H1 (cell line): ENCODE data around the gene ASMT. TPM values are rescaled to one million over a fixed set of nuclear protein-coding genes. Genes with fewer than 3 reads are reported as not detected.

Source experiments
- CTCF ChIA-PET: fragments of 300-600 bp; sonication (Branson Sonifier 250); formaldehyde crosslinking; loops from one replicate; lab custom pipeline; 2021; ENCODE audit not compliant: partially characterized antibody; lab: Charles Lee
- POLR2A ChIA-PET: fragments of 300-600 bp; sonication (Branson Sonifier 250); formaldehyde crosslinking; loops from one replicate; lab custom pipeline; 2021; ENCODE audit warnings: inconsistent platforms; ENCODE audit not compliant: partially characterized antibody; lab: Charles Lee
- DNase-seq, 2 experiments: peaks; one replicate each; pipeline versions ENCODE4 v3.0.0 to v3.0.0-alpha.2; 2010 to 2022; ENCODE audit warnings: low spot score in 2 of 2, low read depth in 1 of 2, mixed read lengths in 1 of 2
- FAIRE-seq: peaks from 2 replicates; lab custom pipeline; 2011; peaks lifted over from hg19 to GRCh38; lab: Jason Lieb, UNC
- H2AFZ ChIP-seq: 2 replicates; pipeline ENCODE4 v1.8.1; 2012; ENCODE audit warnings: low read length, inconsistent platforms
- H2AK5ac ChIP-seq: 2 replicates; pipeline ENCODE4 v1.6.1; 2013; ENCODE audit warnings: low read depth, low read length
- H2BK120ac ChIP-seq: replicated peaks from 2 replicates; pipeline ENCODE3; 2013; ENCODE audit warnings: low read depth, low read length, inconsistent platforms
- H2BK12ac ChIP-seq: 2 replicates; pipeline ENCODE4 v1.6.1; 2013; ENCODE audit warnings: low read depth, low read length
- H2BK15ac ChIP-seq: 2 replicates; pipeline ENCODE4 v1.6.1; 2013; ENCODE audit warnings: low read length
- H2BK20ac ChIP-seq: 2 replicates; pipeline ENCODE4 v1.6.1; 2013; ENCODE audit warnings: low read length
- H2BK5ac ChIP-seq: 2 replicates; pipeline ENCODE4 v1.6.1; 2013; ENCODE audit warnings: low read depth, low read length
- H3K14ac ChIP-seq: 2 replicates; pipeline ENCODE4 v1.6.1; 2013; ENCODE audit warnings: inconsistent platforms; ENCODE audit not compliant: insufficient read length
- H3K18ac ChIP-seq: 2 replicates; pipeline ENCODE4 v1.6.1; 2013; ENCODE audit warnings: low read length; ENCODE audit errors: extremely low read depth
- H3K23ac ChIP-seq: 2 replicates; pipeline ENCODE4 v1.6.1; 2013; ENCODE audit warnings: inconsistent platforms; ENCODE audit not compliant: insufficient read length
- H3K23me2 ChIP-seq: 2 replicates; pipeline ENCODE4 v1.6.1; 2013; ENCODE audit warnings: low read depth, low read length
- H3K27ac ChIP-seq: 2 replicates; pipeline ENCODE4 v1.6.1; 2011; ENCODE audit warnings: low read depth, low read length, inconsistent platforms
- H3K27me3 ChIP-seq, 4 experiments: replicated peaks in 1 of 4; 1 replicate in 1 of 4; 2 replicates in 3 of 4; pipeline versions ENCODE4 v1.6.1 to v1.8.1; 2011 to 2013; ENCODE audit warnings: low read length in 3 of 4, mild to moderate bottlenecking in 3 of 4, inconsistent platforms in 2 of 4, mixed read lengths in 2 of 4, moderate library complexity in 1 of 4; ENCODE audit not compliant: control insufficient read depth in 3 of 4, insufficient read depth in 3 of 4; ENCODE audit errors: extremely low read depth in 1 of 4
- H3K36me3 ChIP-seq, 4 experiments: 2 replicates each; pipeline versions ENCODE4 v1.6.1 to v1.8.1; 2011 to 2013; ENCODE audit warnings: mild to moderate bottlenecking in 4 of 4, low read length in 3 of 4, moderate library complexity in 2 of 4, control low read depth in 1 of 4, inconsistent platforms in 1 of 4; ENCODE audit not compliant: insufficient read depth in 4 of 4, control insufficient read depth in 2 of 4
- H3K4ac ChIP-seq: replicated peaks from 2 replicates; pipeline ENCODE3; 2013; ENCODE audit warnings: low read length, low read depth, mixed read lengths, inconsistent platforms; ENCODE audit not compliant: insufficient read length
- H3K4me1 ChIP-seq, 4 experiments: replicated peaks in 1 of 4; 1 replicate in 1 of 4; 2 replicates in 3 of 4; pipeline versions ENCODE4 v1.6.1 to v1.8.1; 2011 to 2013; ENCODE audit warnings: low read length in 3 of 4, inconsistent platforms in 2 of 4, mixed read lengths in 1 of 4; ENCODE audit not compliant: insufficient read depth in 4 of 4, control insufficient read depth in 3 of 4
- H3K4me2 ChIP-seq, 2 experiments: 2 replicates each; pipeline versions ENCODE4 v1.6.1 to v1.8.1; 2011 to 2013; ENCODE audit warnings: low read depth in 2 of 2, low read length in 2 of 2, control low read depth in 1 of 2, inconsistent platforms in 1 of 2, mild to moderate bottlenecking in 1 of 2; ENCODE audit not compliant: insufficient read depth in 1 of 2
- H3K4me3 ChIP-seq, 4 experiments: fragments of 200-600, 300-600 bp in 1 of 4; sonication (generic), shearing (Covaris generic), sonication (Bioruptor Twin) in 1 of 4; 2 replicates each; pipeline versions ENCODE4 v1.5.1 to v1.8.1; 2011 to 2016; ENCODE audit warnings: low read length in 4 of 4, low read depth in 3 of 4, control low read depth in 2 of 4, inconsistent platforms in 2 of 4, mild to moderate bottlenecking in 2 of 4, mixed read lengths in 1 of 4, moderate library complexity in 1 of 4; ENCODE audit not compliant: insufficient read depth in 2 of 4; ENCODE audit errors: extremely low read depth in 1 of 4
- H3K56ac ChIP-seq: replicated peaks from 2 replicates; pipeline ENCODE3; 2013; ENCODE audit warnings: low read depth, mild to moderate bottlenecking, mixed read lengths, low read length, inconsistent platforms; ENCODE audit not compliant: insufficient read length
- H3K79me1 ChIP-seq: 2 replicates; pipeline ENCODE4 v1.6.1; 2013; ENCODE audit warnings: low read depth, low read length, control low read depth
- H3K79me2 ChIP-seq, 2 experiments: 2 replicates each; pipeline versions ENCODE4 v1.6.1 to v1.8.1; 2012 to 2013; ENCODE audit warnings: low read length in 2 of 2, mild to moderate bottlenecking in 2 of 2, inconsistent platforms in 1 of 2; ENCODE audit not compliant: insufficient read depth in 2 of 2, control insufficient read depth in 1 of 2
- H3K9ac ChIP-seq, 4 experiments: replicated peaks in 1 of 4; 1 replicate in 1 of 4; 2 replicates in 3 of 4; pipeline versions ENCODE4 v1.6.1 to v1.8.1; 2011 to 2013; ENCODE audit warnings: low read depth in 3 of 4, low read length in 3 of 4, control low read depth in 2 of 4, mild to moderate bottlenecking in 2 of 4, moderate library complexity in 2 of 4, inconsistent platforms in 1 of 4; ENCODE audit errors: extremely low read depth in 1 of 4
- H3K9me3 ChIP-seq, 2 experiments: 2 replicates each; pipeline versions ENCODE4 v1.6.1 to v1.8.1; 2012 to 2013; ENCODE audit warnings: mild to moderate bottlenecking in 2 of 2, moderate library complexity in 2 of 2, control low read depth in 1 of 2, inconsistent platforms in 1 of 2, low read depth in 1 of 2, low read length in 1 of 2, mixed read lengths in 1 of 2; ENCODE audit not compliant: insufficient read depth in 2 of 2
- H4K20me1 ChIP-seq, 2 experiments: replicated peaks in 1 of 2; 2 replicates each; pipeline versions ENCODE3 to v1.8.1; 2011 to 2013; ENCODE audit warnings: inconsistent platforms in 2 of 2, low read length in 2 of 2, mild to moderate bottlenecking in 1 of 2; ENCODE audit not compliant: insufficient read depth in 2 of 2, control insufficient read depth in 1 of 2
- H4K5ac ChIP-seq: 2 replicates; pipeline ENCODE4 v1.6.1; 2013; ENCODE audit warnings: low read length, low read depth, mixed read lengths, inconsistent platforms; ENCODE audit not compliant: insufficient read length
- H4K8ac ChIP-seq: 2 replicates; pipeline ENCODE4 v1.8.0; 2013; ENCODE audit warnings: mild to moderate bottlenecking, moderate library complexity, low read length, inconsistent platforms; ENCODE audit not compliant: insufficient read depth; ENCODE audit errors: extremely low read depth
- H4K91ac ChIP-seq: replicated peaks from 2 replicates; pipeline ENCODE3; 2013; ENCODE audit warnings: low read length, mixed read lengths, inconsistent platforms; ENCODE audit not compliant: insufficient read length
- CHD1 ChIP-seq: IDR thresholded peaks from 2 replicates; pipeline ENCODE4 v1.6.1; 2012; ENCODE audit warnings: low read depth, low read length, improper control_type of control experiment
- CREB1 ChIP-seq: IDR thresholded peaks from 2 replicates; pipeline ENCODE4 v1.6.1; 2012; ENCODE audit warnings: inconsistent platforms
- RFX5 ChIP-seq: IDR thresholded peaks from 2 replicates; pipeline ENCODE4 v1.6.1; 2011; ENCODE audit warnings: low read depth, low read length, improper control_type of control experiment, borderline replicate concordance
- TEAD4 ChIP-seq: IDR thresholded peaks from 2 replicates; pipeline ENCODE4 v1.6.1; 2012; ENCODE audit warnings: low read depth, low read length, inconsistent platforms, mixed read lengths
- WGBS, 2 experiments: shearing (Covaris generic) in 1 of 2; methylation state at CpG; one replicate each; pipeline versions ENCODE4 v1.1.6 to v1.1.7; 2013 to 2015; ENCODE audit warnings: low lambda C conversion rate in 2 of 2, mixed read lengths in 2 of 2, inconsistent platforms in 1 of 2, low coverage in 1 of 2, missing lambda C conversion rate in 1 of 2; ENCODE audit not compliant: insufficient replicate concordance in 2 of 2, insufficient coverage in 1 of 2, insufficient read length in 1 of 2; ENCODE audit errors: extremely low coverage in 1 of 2, missing lambda C conversion rate in 1 of 2; 5-methylcytosine and 5-hydroxymethylcytosine counted together
- polyA plus RNA-seq, 7 experiments: library from polyadenylated mRNA; depleted of rRNA in 3 of 7; stranded (reverse) in 5 of 7; unstranded in 2 of 7; fragments of >200 nt in 5 of 7; fragments of 200-250 nt in 2 of 7; gene quantifications; 1 replicate in 5 of 7; 2 replicates in 1 of 7; 4 replicates in 1 of 7; pipeline versions ENCODE4 v1.2.1 to v1.2.3, GENCODE V29; 2011 to 2013; ENCODE audit warnings: missing spikeins in 2 of 7, mixed read lengths in 2 of 7
- total RNA-seq: library from RNA; stranded (reverse); fragmentation: NEBNext Ultra II Directional; extraction: Animal tissue kit (Norgen Biotek cat#: 25700); gene quantifications from 2 replicates; pipeline ENCODE4 v1.2.1, GENCODE V29; 2021

The ASMT gene
- total and polyA plus RNA-seq, 2 of the 8 experiments (the other 6 are each of a cell fraction or from before 2014, with no cell fraction given) = 1.5 to 3.1 TPM

DNA sequence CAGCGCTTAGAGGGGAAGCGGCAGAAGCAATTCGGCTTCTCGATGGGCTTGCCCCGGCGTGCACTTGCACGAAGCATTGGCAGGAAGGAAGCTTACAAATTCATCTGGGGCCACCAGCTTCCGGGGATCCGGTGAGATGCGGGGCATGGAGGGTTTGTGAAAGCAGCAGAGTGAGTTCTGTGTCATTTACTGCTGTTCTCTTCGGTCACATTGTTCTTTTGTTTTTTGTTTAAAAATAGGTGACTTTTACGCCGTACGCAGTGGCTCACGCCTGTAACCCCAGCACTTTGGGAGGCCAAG, 47.0 kb downstream of the ASMT start:
- Histone ChIP-seq H3K27ac (no peak overlapping the region), H4K8ac (0 out of 2 replicates have a peak overlapping the region, but pooled peaks have one; percentile 45), H2AFZ (no peak overlapping the region), H4K20me1 (no peaks in the 10 kb centered on the region), H3K4ac (no peak overlapping the region), H3K79me1 (no peaks in the 10 kb centered on the region), H3K18ac (peak overlapping the region; percentile 51; the same call in 1 of the 2 replicates), H2BK120ac (no peak overlapping the region), H4K5ac (peak overlapping the region; percentile 23), H3K4me1 (peaks cover 0 to 2% (median 0%) of the 10 kb centered on the region in 4 experiments; a peak in 2 of 7 replicates), H3K9me3 (no peaks in the 10 kb centered on the region; a peak in 1 of 4 replicates), H3K27me3 (no peaks in the 10 kb centered on the region), H3K23ac (no peak overlapping the region), H3K56ac (no peak overlapping the region), H2BK5ac (0 out of 2 replicates have a peak overlapping the region, but pooled peaks have one; percentile 68), H2BK12ac (0 out of 2 replicates have a peak overlapping the region, but pooled peaks have one; percentile 14), H4K91ac (no peak overlapping the region), H2AK5ac (no peak overlapping the region), H2BK20ac (no peak overlapping the region; the same call in 1 of the 2 replicates), H3K79me2 (peaks cover 0 to 4% of the 10 kb centered on the region in 2 experiments; a peak in 1 of 4 replicates), H3K4me3 (no peak overlapping the region; a peak in 1 of 8 replicates), H3K23me2 (peaks cover 4% of the 10 kb centered on the region; the same call in 1 of the 2 replicates), H3K9ac (no peak overlapping the region), H3K4me2 (no peak overlapping the region; a peak in 1 of 4 replicates), H2BK15ac (0 out of 2 replicates have a peak overlapping the region, but pooled peaks have one; percentile 19), H3K36me3 (no peaks in the 10 kb centered on the region), H3K14ac (no peak overlapping the region)
- DNase-seq (no peak), FAIRE-seq (no peak)
- TF ChIP-seq TEAD4 (no peak), RFX5 (no peak), CHD1 (no peak), CREB1 (no peak)
- ChIA-PET POLR2A (no interaction called here), CTCF (no interaction called here)
- WGBS, 2 experiments = 87% methylated on average over 15 of the region's 15 CpGs; no CpG with 5 or more reads in 1 of the 2 experiments
